OCI-LY7 (cell line): ENCODE data around the gene RAD51B. TPM values are rescaled to one million over a fixed set of nuclear protein-coding genes. Genes with fewer than 3 reads are reported as not detected.

Experiments
- BruUV-seq: library from RNA; stranded (reverse); fragments of 400-500 nt; replicated peaks from 2 replicates; lab custom pipeline; 2021; lab: Mats Ljungman, UMichigan
- CTCF ChIA-PET: fragments of 300-600 bp; sonication (Branson Sonifier 250); formaldehyde crosslinking; loops from one replicate; lab custom pipeline; 2022; ENCODE audit warnings: antibody characterized with exemption; ENCODE audit not compliant: unreplicated experiment; lab: Charles Lee
- POLR2A ChIA-PET: fragments of 300-600 bp; sonication (Branson Sonifier 250); formaldehyde crosslinking; loops from one replicate; lab custom pipeline; 2022; ENCODE audit warnings: antibody characterized with exemption; lab: Charles Lee
- DNase-seq: peaks from one replicate; pipeline ENCODE4 v3.0.0-alpha.2; 2015; ENCODE audit warnings: low spot score
- H2AFZ ChIP-seq: fragments of 200-600 bp; sonication (generic), shearing (Covaris generic); 2 replicates; pipeline ENCODE4 v1.6.1; 2014; ENCODE audit warnings: mild to moderate bottlenecking, antibody characterized with exemption, low read length, moderate library complexity
- H3K27ac ChIP-seq: fragments of 200-600 bp; sonication (generic); 2 replicates; pipeline ENCODE4 v1.5.1; 2014; ENCODE audit warnings: mixed run types, low read depth, mild to moderate bottlenecking, moderate library complexity, low read length, inconsistent platforms; ENCODE audit not compliant: poor library complexity, severe bottlenecking
- H3K36me3 ChIP-seq: fragments of 200-600 bp; sonication (generic); 2 replicates; pipeline ENCODE4 v1.6.1; 2014; ENCODE audit warnings: mild to moderate bottlenecking, antibody characterized with exemption, low read length, moderate library complexity, mixed read lengths; ENCODE audit not compliant: insufficient read depth
- H3K4me1 ChIP-seq: fragments of 200-600 bp; sonication (generic); 2 replicates; pipeline ENCODE4 v1.5.1; 2014; ENCODE audit warnings: mild to moderate bottlenecking, low read length; ENCODE audit not compliant: insufficient read depth, poor library complexity, severe bottlenecking
- H3K4me2 ChIP-seq: fragments of 200-600 bp; sonication (generic); 2 replicates; pipeline ENCODE4 v1.6.1; 2014; ENCODE audit warnings: mild to moderate bottlenecking, low read length
- H3K4me3 ChIP-seq: fragments of 200-600 bp; sonication (generic); 2 replicates; pipeline ENCODE4 v1.5.1; 2014; ENCODE audit warnings: mild to moderate bottlenecking, low read depth, low read length; ENCODE audit not compliant: poor library complexity, severe bottlenecking
- H3K79me2 ChIP-seq: fragments of 200-600 bp; sonication (generic); 2 replicates; pipeline ENCODE4 v1.6.1; 2016; ENCODE audit warnings: low read depth, mild to moderate bottlenecking, low read length, moderate library complexity, mixed read lengths; ENCODE audit not compliant: insufficient read depth
- H3K9me2 ChIP-seq: fragments of 200-600 bp; sonication (generic); 2 replicates; pipeline ENCODE4 v1.6.1; 2016; ENCODE audit warnings: mild to moderate bottlenecking, low read length, mixed read lengths; ENCODE audit not compliant: insufficient read depth
- H3K9me3 ChIP-seq: fragments of 200-600 bp; sonication (generic); 2 replicates; pipeline ENCODE4 v1.6.1; 2014; ENCODE audit warnings: mild to moderate bottlenecking, mixed run types, low read length, mixed read lengths
- H4K20me1 ChIP-seq: fragments of 200-600 bp; sonication (generic); 2 replicates; pipeline ENCODE4 v1.6.1; 2014; ENCODE audit warnings: mild to moderate bottlenecking, antibody characterized with exemption, low read length, moderate library complexity, mixed read lengths; ENCODE audit not compliant: insufficient read depth
- EZH2phosphoT487 ChIP-seq: fragments of 200-600 bp; sonication (generic); IDR thresholded peaks from 2 replicates; pipeline ENCODE4 v1.6.1; 2018; ENCODE audit warnings: low read depth, borderline replicate concordance, mild to moderate bottlenecking, mixed run types, antibody characterized with exemption, low read length, moderate library complexity, mixed read lengths
- intact Hi-C: fragments of 100-400 bp; cut with micrococcal nuclease; formaldehyde crosslinking; loops from one replicate; pipeline ENCODE4 v1.10.0; 2022; ENCODE audit not compliant: unreplicated experiment
- total RNA-seq, 2 experiments: library from RNA; depleted of rRNA in 1 of 2; stranded (reverse); fragments of >200 nt in 1 of 2; shearing (Covaris generic) in 1 of 2; gene quantifications; 2 replicates each; pipeline ENCODE4 v1.2.3, GENCODE V29; 2014 to 2022
- TF ChIP-seq, protein P1 (sequence below): fragments of 200-600 bp; sonication (generic); conservative IDR thresholded peaks from 2 replicates; pipeline ENCODE4 v1.5.1; 2014; ENCODE audit warnings: mild to moderate bottlenecking, antibody characterized with exemption, low read length, moderate library complexity, mixed read lengths

RAD51B gene
- total RNA-seq, 2 experiments from 2014 or later, result 41.4 to 89.9 TPM

DNA sequence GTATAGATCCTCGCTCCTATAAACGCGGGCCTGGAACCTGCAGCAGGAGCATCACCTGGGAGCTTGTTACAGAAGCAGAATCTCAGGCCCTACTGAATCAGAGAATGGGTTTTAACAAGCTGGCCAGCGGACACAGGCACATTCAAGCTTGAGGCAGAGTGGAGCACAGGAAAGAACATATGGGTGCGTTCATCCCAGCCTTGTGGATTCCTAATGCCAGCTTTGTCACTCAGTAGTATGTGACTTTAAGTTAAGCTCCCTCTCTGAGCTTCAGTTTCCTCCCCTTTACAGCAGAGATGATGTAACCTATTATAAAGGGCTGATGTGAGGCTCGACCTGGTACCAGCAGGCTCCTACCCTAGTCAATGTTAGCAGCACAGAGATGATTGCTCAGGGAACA, 768.4 kb downstream of the RAD51B start:
- no peaks in the 10 kb centered on the region for H3K9me2 ChIP-seq
- DNase-seq, result no peak
- H2AFZ ChIP-seq, result no peak overlapping the region
- ChIA-PET CTCF (no interaction called here), POLR2A (interaction anchor here (0.5 to 1.5 kb wide), 5 partner anchors 19 to 241 kb away, joined by 3 read pairs; no protein-coding TSS in a partner anchor)
- no peaks in the 10 kb centered on the region for H4K20me1 ChIP-seq
- H3K27ac ChIP-seq, result no peak overlapping the region
- no peak overlapping the region for H3K4me3 ChIP-seq
- no peaks in the 10 kb centered on the region for H3K9me3 ChIP-seq
- H3K79me2 ChIP-seq, result no peaks in the 10 kb centered on the region
- H3K36me3 ChIP-seq, result no peaks in the 10 kb centered on the region
- H3K4me1 ChIP-seq, result no peaks in the 10 kb centered on the region
- no TSS peak for BruUV-seq
- intact Hi-C loops, result no loop called here
- TF ChIP-seq, protein P1, sequence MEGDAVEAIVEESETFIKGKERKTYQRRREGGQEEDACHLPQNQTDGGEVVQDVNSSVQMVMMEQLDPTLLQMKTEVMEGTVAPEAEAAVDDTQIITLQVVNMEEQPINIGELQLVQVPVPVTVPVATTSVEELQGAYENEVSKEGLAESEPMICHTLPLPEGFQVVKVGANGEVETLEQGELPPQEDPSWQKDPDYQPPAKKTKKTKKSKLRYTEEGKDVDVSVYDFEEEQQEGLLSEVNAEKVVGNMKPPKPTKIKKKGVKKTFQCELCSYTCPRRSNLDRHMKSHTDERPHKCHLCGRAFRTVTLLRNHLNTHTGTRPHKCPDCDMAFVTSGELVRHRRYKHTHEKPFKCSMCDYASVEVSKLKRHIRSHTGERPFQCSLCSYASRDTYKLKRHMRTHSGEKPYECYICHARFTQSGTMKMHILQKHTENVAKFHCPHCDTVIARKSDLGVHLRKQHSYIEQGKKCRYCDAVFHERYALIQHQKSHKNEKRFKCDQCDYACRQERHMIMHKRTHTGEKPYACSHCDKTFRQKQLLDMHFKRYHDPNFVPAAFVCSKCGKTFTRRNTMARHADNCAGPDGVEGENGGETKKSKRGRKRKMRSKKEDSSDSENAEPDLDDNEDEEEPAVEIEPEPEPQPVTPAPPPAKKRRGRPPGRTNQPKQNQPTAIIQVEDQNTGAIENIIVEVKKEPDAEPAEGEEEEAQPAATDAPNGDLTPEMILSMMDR, result no peak
- no peak for TF ChIP-seq EZH2phosphoT487
- no peak overlapping the region for H3K4me2 ChIP-seq

DNA sequence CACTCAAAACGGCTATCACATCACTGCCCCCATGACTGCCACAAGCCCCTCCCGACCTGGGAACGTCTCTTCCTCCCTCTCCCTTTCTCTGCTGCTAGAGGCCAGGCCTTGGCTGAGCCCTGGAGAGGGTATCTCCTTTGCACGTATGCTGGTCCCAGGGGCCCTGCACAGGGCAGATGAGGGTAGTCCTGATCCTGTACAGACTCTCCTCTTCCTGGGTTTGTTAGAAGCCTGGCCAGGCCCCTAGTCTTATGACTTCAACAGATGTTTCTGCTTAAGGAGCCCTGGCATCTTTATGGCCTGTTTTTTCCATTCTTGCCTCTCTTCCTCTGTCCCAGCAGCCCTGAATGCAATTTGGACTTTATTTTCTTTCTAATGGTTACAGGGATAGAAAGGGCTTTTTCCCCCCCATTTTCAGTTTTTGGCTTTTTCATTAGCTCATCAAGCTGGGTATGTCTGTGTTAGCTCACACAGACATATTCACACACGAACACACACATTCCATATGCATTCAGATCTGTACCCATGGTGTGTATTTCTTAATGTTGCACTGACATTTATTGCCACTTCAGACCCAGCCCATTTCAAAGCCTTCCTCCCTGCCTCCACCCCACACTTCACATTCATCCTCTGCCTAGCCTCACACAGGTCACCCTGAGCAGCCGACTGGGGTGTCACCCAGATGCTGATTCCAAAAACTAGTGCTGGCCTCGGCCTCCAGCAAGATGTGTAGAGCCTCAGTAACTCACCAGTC, 770.0 kb downstream of the RAD51B start:
- no peak for TF ChIP-seq EZH2phosphoT487
- TF ChIP-seq, protein P1, result no peak
- BruUV-seq, result no TSS peak
- CTCF ChIA-PET, result no interaction called here

DNA sequence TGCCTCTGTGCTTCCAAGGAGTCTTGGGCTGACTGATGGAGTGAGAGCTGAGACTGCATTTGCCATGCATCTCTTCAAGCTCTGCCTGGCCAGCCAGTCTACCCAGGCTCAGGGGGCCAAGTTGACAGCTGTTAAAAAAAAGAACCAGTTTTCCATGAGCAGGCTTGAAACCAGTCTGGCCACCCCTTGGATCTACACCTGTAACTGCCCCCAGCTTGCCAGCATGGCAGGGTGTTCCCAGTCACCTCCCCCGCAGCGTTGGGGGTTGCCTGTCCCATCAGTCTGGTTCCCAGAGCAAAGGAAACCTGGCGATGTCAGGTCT, 770.6 kb downstream of the RAD51B start:
- intact Hi-C loops, result no loop called here
- Histone ChIP-seq H3K9me3 (no peaks in the 10 kb centered on the region), H3K9me2 (no peaks in the 10 kb centered on the region)

More for the DNA sequence above, 770.0 kb downstream of the RAD51B start:
- H3K27ac ChIP-seq, result no peak overlapping the region
- no peak overlapping the region for H3K4me3 ChIP-seq
- POLR2A ChIA-PET, result no interaction called here
- H3K9me3 ChIP-seq, result no peaks in the 10 kb centered on the region
- no peak overlapping the region for H2AFZ ChIP-seq
- intact Hi-C loops, result no loop called here
- H3K4me1 ChIP-seq, result peaks cover 12% of the 10 kb centered on the region
- DNase-seq, result no peak
- no peaks in the 10 kb centered on the region for H3K36me3 ChIP-seq
- H4K20me1 ChIP-seq, result no peaks in the 10 kb centered on the region
- no peaks in the 10 kb centered on the region for H3K9me2 ChIP-seq
- H3K79me2 ChIP-seq, result no peaks in the 10 kb centered on the region
- no peak overlapping the region for H3K4me2 ChIP-seq

More for the DNA sequence above, 770.6 kb downstream of the RAD51B start:
- no TSS peak for BruUV-seq
- CTCF ChIA-PET, result no interaction called here
- Histone ChIP-seq H2AFZ (no peak overlapping the region), H3K79me2 (no peaks in the 10 kb centered on the region), H3K27ac (no peak overlapping the region), H4K20me1 (no peaks in the 10 kb centered on the region), H3K36me3 (no peaks in the 10 kb centered on the region), H3K4me1 (peaks cover 13% of the 10 kb centered on the region), H3K4me2 (no peak overlapping the region), H3K4me3 (no peak overlapping the region)
- no peak for DNase-seq
- POLR2A ChIA-PET, result no interaction called here
- TF ChIP-seq, protein P1, result no peak
- TF ChIP-seq EZH2phosphoT487, result no peak
